OCI-LY1 (cell line): ENCODE results near the gene KIF19.
"Not testable (repeated sequence)": the region's sequence is repeated elsewhere in the genome, so short reads cannot be mapped to it uniquely, and the experiment has no call there.

Experiments
- H2AFZ ChIP-seq: fragments of 200-600 bp; sonication (generic), shearing (Covaris generic); 2 replicates; pipeline ENCODE4 v1.6.0; 2014; ENCODE audit warnings: antibody characterized with exemption, mild to moderate bottlenecking, low read length
- H3F3A ChIP-seq: fragments of 200-600 bp; sonication (generic), shearing (Covaris generic); 2 replicates; pipeline ENCODE4 v1.6.0; 2014; ENCODE audit warnings: mild to moderate bottlenecking, antibody characterized with exemption, low read length, moderate library complexity; ENCODE audit not compliant: insufficient read depth
- H3K27ac ChIP-seq: fragments of 200-600 bp; sonication (generic); 2 replicates; pipeline ENCODE4 v1.5.1; 2014; ENCODE audit warnings: low read length, mixed run types, mild to moderate bottlenecking, low read depth; ENCODE audit not compliant: poor library complexity, severe bottlenecking
- H3K27me3 ChIP-seq: fragments of 200-600 bp; sonication (generic); 2 replicates; pipeline ENCODE4 v1.6.0; 2014; ENCODE audit warnings: antibody characterized with exemption, mild to moderate bottlenecking, low read length, moderate library complexity; ENCODE audit not compliant: insufficient read depth
- H3K36me3 ChIP-seq: fragments of 200-600 bp; sonication (generic); 2 replicates; pipeline ENCODE4 v1.6.1; 2014; ENCODE audit warnings: mild to moderate bottlenecking, antibody characterized with exemption, low read length, moderate library complexity, mixed read lengths; ENCODE audit not compliant: insufficient read depth
- H3K4me1 ChIP-seq: fragments of 200-600 bp; sonication (generic); 2 replicates; pipeline ENCODE4 v1.5.1; 2014; ENCODE audit warnings: mild to moderate bottlenecking, low read length, moderate library complexity; ENCODE audit not compliant: insufficient read depth, severe bottlenecking
- H3K4me2 ChIP-seq: fragments of 200-600 bp; sonication (generic), shearing (Covaris generic); 2 replicates; pipeline ENCODE4 v1.6.1; 2014; ENCODE audit warnings: low read length
- H3K4me3 ChIP-seq: fragments of 200-600 bp; sonication (generic); 2 replicates; pipeline ENCODE4 v1.5.1; 2014; ENCODE audit warnings: low read length, low read depth, mild to moderate bottlenecking, mixed read lengths; ENCODE audit not compliant: poor library complexity, severe bottlenecking
- H3K79me2 ChIP-seq: fragments of 200-600 bp; shearing (Covaris generic); 2 replicates; pipeline ENCODE4 v1.6.1; 2016; ENCODE audit warnings: mixed run types, low read length, mixed read lengths; ENCODE audit not compliant: insufficient read depth
- H3K9ac ChIP-seq: fragments of 200-600 bp; sonication (generic), shearing (Covaris generic); 2 replicates; pipeline ENCODE4 v1.6.1; 2014; ENCODE audit warnings: mild to moderate bottlenecking, low read length, mixed read lengths
- H3K9me2 ChIP-seq: fragments of 200-600 bp; sonication (generic), shearing (Covaris generic); 2 replicates; pipeline ENCODE4 v1.6.1; 2014; ENCODE audit warnings: low read depth, mild to moderate bottlenecking, low read length, mixed read lengths
- H3K9me3 ChIP-seq: fragments of 200-600 bp; shearing (Covaris generic); 2 replicates; pipeline ENCODE4 v1.6.1; 2014; ENCODE audit warnings: low read length, mixed read lengths
- H4K20me1 ChIP-seq: fragments of 200-600 bp; sonication (generic), shearing (Covaris generic); 2 replicates; pipeline ENCODE4 v1.6.0; 2016; ENCODE audit warnings: mild to moderate bottlenecking, low read length; ENCODE audit not compliant: insufficient read depth
- CTCF ChIP-seq: fragments of 200-600 bp; sonication (generic), shearing (Covaris generic); IDR thresholded peaks from 2 replicates; pipeline ENCODE4 v1.5.1; 2017; ENCODE audit warnings: mild to moderate bottlenecking, antibody characterized with exemption, low read length, moderate library complexity, mixed read lengths
- EZH2 ChIP-seq: fragments of 200-600 bp; sonication (generic), shearing (Covaris generic); IDR thresholded peaks from 2 replicates; pipeline ENCODE4 v1.8.0; 2017; ENCODE audit warnings: borderline replicate concordance, mixed run types, mild to moderate bottlenecking, antibody characterized with exemption, low read length, moderate library complexity, mixed read lengths

The KIF19 gene

GRCh38 chr17:74404789-74405188 is 78.8 kb downstream of the KIF19 start:
- Histone ChIP-seq H3K9me2 (no peaks in the 10 kb centered on the region), H3K79me2 (no peaks in the 10 kb centered on the region), H3K9me3 (no peaks in the 10 kb centered on the region), H3K4me1 (no peaks in the 10 kb centered on the region), H3K27me3 (no peaks in the 10 kb centered on the region), H3K4me3 (no peak overlapping the region), H2AFZ (no peak overlapping the region), H3F3A (no peaks in the 10 kb centered on the region), H4K20me1 (no peaks in the 10 kb centered on the region), H3K27ac (no peak overlapping the region), H3K4me2 (no peak overlapping the region), H3K9ac (no peak overlapping the region), H3K36me3 (no peaks in the 10 kb centered on the region)
- no peak for TF ChIP-seq EZH2
- TF ChIP-seq CTCF = no peak

GRCh38 chr17:74405311-74405710 is 79.3 kb downstream of the KIF19 start:
- H3K36me3 ChIP-seq, H3K79me2 ChIP-seq, H3K27me3 ChIP-seq, H3K9ac ChIP-seq, H3K4me1 ChIP-seq, H3K9me2 ChIP-seq, H2AFZ ChIP-seq, H3K4me3 ChIP-seq, H3K4me2 ChIP-seq, H3F3A ChIP-seq, H4K20me1 ChIP-seq, H3K27ac ChIP-seq, H3K9me3 ChIP-seq: not testable (repeated sequence)
